Measurements from ENCODE around the gene DNAH6.

DNAH6 gene

DNA sequence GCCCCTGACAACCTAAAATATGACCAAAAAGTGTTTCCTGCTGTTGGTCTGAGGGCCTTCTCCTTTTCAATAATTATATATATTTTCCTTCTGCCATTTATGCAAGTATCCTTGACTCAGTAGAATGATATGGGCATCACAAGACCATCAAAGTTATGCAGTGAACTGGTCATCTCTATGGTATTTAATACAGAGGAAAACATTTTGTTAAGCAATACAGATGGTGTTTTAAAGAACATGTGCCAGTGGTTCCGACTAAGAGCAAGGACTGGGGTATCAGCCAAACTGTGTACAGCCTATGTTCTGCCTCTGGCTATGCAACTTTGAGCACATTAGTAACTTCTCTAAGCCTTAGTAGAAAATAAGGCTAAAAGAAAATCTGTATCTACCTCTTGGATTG, 185.6 kb downstream of the DNAH6 start:
- no peak for DNase-seq

DNA sequence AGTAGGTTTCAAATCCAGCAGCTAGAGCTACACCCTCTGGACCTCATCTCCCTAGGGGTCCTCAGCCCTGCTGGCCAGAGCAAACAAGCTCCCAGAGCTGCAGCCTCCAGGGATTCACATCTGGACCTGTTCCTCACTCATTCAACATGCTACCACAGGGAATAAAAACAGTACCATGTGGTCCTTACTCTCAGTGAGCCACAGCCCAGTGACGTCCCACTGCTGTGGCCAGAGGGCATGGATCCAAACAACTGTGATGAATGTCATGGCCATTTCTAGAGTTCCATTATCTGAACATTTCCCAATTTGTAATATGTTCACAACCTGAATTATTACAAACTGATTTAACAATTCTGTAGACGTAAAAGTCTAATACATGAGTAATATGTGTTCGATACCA, 186.6 kb downstream of the DNAH6 start:
- no peak for DNase-seq

DNA sequence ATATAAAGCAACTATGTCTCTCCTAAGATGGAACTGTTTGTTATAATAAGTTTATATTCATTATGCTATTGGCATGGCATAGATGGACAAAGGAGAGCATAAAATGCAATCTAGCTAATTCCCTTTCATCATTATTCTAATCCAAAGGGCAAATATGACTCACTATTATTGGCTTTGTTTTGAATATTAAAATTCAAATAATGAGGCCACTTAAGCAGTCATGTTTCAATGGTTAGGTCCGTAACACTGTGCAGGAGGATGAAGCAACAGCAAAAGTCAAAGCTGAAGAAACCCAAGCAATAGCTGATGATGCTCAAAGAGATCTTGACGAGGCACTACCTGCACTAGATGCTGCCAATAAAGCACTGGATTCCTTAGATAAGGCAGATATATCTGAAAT, 187.5 kb downstream of the DNAH6 start:
- DNase-seq: no peak

DNA sequence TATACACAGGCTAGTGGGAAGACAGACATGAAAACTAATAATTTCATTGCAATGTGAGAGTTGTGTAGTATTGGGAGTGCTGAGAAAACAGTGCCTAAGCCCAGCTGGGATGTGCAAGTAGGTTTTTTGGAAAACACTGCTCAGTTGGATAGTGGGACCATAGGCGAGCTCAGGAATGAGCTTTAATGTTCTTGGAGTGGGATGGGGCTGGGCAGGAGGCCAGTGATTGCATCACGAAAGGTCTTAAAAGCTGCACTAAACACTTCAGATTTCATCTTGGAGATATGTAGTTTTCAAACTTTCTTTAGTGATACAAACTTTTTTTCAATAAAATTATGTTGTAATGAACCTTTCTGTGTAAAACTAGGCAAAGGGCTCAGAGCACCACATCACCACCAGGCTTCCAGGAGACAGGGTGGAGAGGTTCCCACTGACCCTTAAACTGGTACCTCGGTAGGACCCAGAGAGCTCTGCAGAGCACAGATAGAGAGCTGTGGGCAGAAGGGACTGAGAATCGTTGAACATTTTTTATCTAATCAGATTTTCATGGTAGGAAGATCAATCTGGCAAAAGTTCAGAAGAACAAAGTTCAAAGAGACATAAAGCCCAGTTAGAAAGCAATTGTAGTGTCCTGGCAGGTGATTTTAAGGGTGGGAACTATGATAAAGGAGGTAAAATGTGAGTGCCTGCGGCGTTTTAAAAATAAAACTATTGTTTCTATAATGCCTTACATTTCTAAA, 188.4 kb downstream of the DNAH6 start:
- no peak for DNase-seq

DNA sequence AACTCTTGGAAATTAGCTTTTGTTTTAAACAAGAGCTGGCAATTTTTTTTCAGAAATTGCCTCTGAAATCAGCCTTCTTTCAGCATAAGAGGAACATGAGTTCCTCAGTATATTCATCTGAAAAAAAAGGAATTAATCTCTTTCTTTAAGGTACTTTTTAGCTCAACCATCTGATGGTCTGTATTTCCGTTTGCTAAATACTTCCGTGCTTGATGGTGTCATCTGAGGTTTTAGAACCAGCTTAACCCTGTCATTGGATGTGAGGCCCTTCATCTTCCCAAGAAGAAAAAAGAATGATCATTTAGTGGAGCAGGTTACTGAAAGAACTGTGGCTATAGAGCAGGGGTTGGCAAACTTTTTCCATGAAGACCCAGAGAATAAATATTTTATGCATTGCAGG, 189.6 kb downstream of the DNAH6 start:
- DNase-seq: no peak

DNA sequence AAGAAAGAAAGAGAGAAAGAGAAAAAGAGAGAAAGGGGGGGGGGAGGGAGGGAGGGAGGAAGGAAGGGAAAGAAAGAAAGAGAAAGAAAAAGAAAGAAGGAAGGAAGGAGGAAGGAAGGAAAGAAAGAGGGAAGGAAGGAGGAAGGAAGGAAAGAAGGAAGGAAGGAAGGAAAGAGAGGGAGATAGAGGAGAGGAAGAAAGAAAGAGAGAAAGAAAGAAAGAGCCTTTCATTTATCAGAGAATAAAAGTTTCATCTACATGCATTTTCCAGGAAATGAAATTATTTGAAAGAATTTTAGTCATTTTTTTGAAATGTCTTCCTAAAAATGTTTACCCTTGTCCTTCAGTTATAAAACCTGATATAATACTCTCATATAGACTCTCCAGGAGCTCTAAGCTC, 192.1 kb downstream of the DNAH6 start:
- no peak for DNase-seq

DNA sequence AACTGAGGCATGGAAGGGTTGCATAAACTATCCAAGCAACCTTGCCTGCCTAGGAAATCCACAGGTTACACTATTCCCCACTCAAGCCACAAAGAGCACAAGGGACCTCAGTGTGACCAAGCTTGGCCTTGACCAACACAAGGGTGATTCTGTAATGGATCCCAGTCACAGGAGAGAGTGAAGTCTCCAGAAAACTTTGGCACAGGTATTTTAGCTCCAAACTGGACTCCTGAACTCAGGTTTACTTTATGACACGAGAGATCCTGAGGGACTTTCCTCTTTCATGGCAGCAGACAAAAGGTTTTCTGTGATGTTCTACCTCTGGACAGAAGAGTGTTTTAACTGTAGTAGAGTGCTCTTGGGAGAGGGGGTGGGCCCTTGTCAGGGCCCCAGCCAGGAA, 195.4 kb downstream of the DNAH6 start:
- DNase-seq: no peak

DNA sequence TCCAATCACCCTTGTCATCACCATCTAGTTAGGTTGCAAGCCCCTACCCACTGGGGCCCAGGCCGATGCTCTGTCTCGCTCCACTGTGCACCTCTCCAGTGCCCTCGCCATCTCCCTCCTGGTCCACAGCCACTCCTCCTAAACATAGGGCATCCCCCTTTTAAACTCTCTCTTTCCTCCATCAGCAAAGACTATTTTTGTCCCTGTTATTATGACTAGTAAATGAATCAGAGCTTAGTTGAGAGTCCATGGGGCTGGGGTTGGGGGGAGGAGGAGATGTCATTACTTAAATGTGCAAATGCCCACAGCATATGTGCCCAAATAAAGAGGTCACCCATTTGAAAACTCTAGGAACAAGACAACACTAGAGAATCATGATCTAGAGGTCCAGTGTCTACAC, 197.1 kb downstream of the DNAH6 start:
- DNase-seq: no peak

DNA sequence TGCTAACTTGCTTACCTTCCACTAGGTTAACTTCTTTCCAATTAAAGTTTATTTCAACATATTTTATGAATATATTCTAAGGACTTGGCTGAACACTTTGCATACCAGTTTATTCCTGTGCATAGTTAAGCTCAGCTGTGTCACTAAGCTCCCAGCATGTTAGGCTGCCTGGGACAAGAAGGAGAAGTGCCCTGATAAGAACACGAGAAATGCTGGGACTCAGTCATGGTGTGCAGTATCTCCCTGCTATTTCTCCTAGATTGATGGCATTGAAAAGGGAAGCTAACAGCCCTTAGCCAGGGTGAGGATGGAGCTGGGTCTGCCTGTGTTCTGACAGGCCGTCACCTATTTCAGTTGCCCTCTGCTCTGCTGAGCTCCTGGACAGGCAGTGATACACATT, 200.3 kb downstream of the DNAH6 start:
- DNase-seq: no peak

DNA sequence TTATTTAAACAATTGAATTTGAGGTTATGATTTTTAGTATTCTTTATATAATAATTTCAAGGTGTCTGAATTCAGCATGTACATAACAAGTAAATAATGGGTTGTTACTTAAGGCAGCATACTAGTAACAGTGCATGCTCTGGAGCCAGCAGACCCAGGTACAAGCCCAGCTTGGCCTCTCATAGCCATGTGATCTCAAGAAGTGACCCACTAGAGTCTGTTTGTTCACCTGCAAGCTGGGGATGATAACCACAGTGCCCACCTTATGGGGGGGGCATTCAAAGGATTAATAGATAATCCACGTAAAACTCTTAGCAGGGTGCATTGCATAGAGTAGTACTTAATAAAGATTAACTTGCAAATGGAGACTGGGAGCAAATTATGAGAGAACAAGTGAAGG, 201.0 kb downstream of the DNAH6 start:
- DNase-seq: no peak

DNA sequence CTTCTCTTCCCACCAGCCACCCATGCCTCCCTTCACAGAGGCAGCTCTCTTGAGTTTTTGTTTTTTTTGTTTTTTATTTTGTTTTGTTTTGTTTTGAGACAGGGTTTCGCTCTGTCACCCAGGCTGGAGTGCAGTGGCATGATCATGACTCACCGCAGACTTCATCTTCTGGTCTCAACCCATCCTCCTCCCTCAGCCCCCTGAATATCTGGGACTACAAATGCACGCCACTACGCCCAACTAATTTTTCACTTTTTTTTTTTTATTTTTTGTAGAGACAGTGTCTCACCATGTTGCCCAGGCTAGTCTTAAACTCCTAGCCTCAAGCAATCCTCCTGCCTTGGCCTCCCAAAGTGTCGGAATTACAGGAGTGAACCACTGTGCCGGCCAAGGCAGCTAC, 203.1 kb downstream of the DNAH6 start:
- no peak for DNase-seq

DNA sequence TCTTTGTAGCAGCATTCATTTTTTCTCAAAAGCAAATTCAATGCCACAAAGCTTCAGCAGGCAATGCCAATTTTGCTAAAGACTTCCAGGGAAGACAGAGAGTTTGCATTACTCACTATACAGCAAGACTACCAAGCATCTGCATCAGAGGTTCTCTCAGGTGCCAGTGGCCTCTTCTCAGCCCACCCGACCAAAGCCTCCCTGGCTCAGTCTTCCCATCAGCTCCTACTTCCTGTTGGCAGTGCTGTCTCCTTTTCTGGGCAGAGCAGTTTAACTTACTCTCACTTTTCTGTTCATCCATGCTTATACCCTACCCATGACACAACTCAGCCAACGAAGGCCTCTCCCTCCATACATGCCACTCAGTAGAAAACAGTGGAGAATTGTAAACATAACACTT, 207.5 kb downstream of the DNAH6 start:
- DNase-seq: no peak

DNA sequence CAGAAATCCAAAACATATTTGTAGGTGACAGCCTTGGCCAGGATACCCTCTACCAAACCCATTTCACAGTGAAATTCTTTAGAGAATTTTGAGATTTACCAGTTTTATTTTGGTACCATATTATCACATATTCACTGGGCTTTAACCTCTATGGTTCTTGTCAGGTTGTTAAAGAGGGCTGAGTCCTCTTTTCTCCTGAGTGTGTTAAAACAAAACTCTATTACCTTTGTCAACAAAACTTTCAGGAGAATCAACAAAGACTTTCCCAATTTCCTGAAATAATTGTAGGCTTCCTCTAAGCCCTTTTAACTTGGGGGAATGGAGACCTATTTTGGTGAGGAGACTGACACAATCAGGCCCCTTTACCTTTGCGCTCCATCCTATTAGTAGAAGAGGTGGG, 209.4 kb downstream of the DNAH6 start:
- DNase-seq: no peak

DNA sequence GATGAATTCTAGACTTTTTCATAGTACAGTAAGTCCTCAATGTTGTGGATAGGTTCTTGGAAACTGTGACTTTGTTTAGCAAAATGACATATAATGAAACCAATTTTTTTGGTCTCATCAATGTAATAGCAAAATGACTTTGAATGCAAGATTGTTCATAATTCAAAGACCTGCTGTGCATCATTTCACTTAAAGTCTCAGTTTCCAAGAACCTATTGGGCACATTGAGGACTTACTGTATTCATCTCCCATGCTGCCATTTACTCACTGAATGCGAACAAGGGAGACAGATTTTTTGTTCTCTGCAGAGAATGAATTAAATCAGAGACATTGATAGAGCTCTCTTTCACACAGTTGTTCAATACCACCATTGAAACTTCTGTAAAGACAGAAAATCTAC, 211.0 kb downstream of the DNAH6 start:
- DNase-seq: no peak

DNA sequence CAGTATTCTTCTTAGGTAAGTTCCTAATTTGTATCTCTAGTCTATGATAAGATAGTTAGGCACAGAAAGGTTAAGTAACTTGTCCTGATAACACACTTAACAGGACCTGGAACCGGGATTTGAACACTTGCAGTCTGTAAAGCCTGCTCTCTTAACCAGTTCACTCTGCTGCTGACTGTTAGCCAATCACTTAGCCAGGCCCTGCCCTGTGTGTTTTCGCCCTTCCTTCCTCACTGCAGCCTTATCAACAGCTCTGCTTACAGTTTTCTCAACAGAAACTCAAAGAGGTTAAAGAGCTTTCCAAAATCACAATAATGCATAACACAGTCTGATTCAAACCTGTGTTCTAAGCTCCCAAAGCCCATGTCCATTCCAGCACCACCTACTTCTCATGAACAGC, 212.9 kb downstream of the DNAH6 start:
- DNase-seq: no peak

DNA sequence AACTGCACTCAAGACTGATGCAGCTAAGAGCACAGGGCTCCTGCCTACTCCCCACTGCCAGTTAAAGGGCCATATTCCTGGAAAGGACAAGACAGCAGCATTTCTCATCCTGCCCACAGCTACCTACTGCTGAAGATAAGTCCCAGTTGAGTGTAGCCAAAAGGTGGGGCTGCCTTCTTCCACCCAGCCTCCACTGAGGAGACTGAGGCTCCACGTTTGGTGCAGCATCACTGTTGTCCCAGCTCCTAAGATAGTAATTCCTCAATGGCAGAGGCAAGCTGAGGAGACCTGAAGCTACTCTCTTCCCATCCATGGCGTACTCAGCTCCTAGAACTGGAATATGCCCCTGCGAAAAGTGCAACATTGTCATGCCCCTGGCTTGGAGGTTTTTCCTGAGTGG, 214.9 kb downstream of the DNAH6 start:
- DNase-seq: no peak

DNA sequence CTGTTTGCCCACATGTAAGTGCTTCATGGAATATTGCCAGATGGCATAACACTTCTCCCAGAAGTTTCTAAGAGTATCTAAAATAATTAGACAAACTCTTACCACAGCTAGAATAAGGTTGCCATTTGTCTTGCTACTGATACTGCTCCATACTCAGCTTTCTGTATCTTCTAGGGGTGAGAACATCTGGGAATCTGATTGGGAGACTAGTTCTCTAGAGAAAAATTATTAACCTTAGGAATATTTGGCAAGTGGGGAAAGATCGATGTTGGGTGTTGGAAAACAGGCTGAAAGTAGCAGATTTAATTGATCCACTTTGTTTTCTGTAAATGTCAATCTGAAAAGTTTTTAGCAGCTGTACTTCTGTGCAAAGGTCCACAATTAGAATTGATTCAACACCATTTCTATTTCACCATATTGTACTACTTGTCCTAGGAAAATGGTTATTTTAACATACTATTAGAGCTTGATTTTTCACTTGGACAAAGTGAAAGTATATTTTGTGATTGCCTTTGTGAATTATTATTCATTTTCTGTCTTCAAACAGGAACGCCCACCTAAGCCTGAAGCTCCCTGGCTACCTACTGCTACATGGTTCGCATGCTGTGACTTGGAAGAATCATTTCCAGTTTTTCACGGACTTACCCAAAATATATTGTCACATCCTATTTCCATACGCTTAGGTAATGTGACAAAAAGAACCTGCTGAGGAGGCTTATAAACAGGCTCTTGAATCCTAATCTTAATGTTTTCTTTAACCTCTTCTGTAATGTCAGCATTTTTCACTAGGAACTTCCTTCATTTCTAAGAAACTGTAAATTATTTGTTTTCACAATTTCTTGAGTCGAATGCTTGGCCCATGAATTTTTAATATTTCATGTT, 216.8 kb downstream of the DNAH6 start:
- no peak for DNase-seq

DNA sequence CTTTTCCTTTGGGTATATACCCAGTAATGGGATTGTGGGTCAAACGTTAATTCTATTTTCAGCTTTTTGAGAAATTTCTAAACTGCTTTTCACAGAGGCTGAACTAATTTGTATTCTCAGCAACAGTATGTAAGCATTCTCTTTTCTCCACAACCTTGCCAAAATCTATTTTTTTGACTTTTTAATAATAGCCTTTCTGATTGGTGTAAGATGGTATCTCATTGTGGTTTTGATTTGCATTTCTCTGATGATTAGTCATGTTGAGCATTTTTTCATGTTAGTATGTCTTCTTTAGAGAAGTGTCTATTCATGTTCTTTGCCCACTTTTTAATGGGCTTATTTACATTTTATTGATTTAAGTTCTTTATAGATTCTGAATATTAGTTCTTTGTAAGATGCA, 219.1 kb downstream of the DNAH6 start:
- no peak for DNase-seq

DNA sequence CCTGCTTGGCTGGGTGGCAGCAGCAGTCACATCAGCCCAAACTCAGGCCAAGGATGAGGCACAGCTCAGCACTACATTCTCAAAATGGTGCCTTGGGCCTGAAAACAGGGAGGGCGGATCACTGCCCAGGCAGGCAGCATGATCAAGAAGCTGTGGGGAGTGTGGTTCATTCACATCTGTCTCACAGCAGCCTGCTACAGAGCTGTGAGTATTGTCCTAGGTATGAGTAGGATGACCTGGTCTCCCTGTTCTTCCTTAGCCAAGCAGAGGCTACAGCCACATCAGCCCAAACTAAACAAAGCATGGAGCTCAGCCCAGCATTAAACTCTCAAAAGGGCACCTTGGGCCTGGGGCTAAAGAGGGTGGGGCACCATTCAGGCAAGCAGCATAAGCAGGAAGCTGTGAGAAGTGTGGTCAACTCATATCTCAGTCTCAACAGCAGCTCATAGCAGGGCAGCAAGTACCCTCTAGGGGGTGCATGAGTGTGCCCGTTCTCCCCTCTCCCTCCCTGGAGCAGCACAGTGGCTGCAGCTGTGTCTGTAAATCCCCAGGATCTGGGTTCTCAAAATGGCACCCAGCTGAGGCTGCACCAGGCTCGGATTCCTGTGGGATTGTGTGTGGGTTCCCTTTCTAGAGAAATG, 225.0 kb downstream of the DNAH6 start:
- DNase-seq: no peak

DNA sequence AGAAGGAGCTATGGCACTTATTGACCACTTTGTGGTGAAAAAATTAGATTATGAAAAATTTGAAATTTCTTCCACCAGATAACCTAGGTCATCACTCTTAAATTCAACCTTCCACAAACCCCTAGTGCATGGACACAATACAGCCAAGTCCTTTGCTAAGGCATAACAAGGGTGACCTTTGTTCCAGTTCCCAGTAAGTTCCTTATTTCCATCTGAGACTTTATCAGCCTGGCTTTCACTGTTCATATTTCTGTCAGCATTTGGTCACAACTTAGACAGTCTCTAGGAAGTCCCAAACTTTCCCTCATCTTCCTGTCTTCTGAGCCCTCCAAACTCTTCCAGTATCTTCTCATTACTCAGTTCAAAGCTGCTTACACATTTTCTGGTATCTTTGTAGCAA, 232.0 kb downstream of the DNAH6 start:
- DNase-seq: no peak

DNA sequence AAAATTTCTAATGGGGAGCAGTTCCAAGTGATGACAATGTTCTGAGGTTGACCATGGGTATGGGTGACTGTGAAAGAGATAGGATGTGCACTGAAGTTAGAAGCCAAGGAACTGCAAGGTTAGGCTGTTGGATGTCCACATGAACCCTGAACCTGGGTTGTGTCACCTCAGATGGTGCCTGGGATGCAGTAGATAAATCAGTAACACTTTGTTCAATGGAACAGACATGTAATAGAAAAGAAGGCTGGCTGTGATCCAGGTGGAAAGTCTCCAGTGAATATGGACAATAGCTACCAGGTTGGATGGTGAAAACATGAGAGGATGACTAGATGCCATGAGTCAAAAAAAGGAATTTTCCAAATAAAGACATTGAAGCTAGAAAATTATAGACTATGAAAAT, 233.1 kb downstream of the DNAH6 start:
- no peak for DNase-seq

DNA sequence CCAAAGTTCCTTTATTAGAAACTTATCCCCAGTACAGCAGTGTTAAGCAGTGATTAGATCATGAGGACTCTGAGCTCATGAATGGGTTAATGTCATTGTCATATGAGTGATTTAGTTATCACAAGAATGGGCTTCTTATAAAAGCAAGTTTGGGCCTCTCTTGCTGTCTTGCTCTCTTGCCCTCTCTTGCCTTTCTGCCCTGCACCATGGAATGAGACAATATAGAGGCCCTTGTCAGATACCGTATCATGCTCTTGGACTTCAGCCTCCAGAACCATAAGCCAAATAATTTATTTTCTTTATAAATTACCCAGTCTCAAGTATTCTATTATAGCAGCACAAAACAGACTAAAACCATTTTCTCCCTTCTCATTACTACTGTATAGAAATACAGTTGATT, 238.8 kb downstream of the DNAH6 start:
- no peak for DNase-seq

DNA sequence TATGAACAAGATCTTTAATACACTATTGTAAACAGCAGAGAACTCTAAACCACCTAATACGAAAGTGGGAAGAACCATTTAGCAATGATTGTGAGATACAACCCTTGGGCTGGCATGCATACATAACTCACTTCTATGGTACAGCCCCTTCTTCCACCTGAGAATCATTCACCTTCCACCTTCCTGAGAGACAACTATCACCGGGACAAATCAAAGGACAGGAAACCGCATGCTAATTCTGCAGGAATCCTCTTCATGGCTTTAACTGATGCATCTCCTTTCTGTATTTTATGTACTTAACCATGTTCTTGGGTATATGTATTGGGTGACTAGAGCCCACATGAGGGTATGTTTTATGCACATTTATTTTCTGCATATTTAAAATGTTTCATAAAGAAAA, 241.3 kb downstream of the DNAH6 start:
- no peak for DNase-seq

DNA sequence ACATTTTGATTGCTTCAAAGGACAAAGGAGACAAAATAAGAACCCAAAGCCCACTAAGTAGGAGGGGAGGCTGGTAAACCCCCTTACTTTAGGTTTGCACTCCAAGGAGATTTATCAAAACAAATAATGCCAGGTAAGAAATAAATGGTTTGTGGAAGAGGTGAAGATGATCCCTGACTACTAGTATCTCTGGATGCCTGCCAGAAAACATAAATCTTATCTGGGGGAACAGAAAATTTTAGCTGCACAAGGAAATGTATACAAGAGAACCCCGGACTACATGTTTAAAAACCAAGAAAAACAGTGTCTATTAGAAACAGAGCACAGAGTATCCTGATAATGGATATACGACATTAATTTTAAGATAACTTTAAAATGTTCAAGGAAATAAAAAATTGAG, 250.5 kb downstream of the DNAH6 start:
- DNase-seq: no peak
